Tongue (tissue), 2 donors: Measurements from ENCODE around the gene RUNDC1. TPM values are rescaled to one million over a fixed set of nuclear protein-coding genes. Genes with fewer than 3 reads are reported as not detected.
"Not testable (repeated sequence)": the region's sequence is repeated elsewhere in the genome, so short reads cannot be mapped to it uniquely, and the experiment has no call there.

Experiments used
- DNase-seq: peaks from one replicate; pipeline ENCODE4 v3.0.0-alpha.2; 2015
- total RNA-seq: library from RNA; depleted of rRNA; stranded (reverse); fragments of >200 nt; gene quantifications from one replicate; pipeline ENCODE4 v1.2.3, GENCODE V29; 2014

The RUNDC1 gene
- total RNA-seq, 1 donor from 2014 or later: 10.7 TPM

GRCh38 chr17:42991471-42991870 is 11.1 kb downstream of the RUNDC1 start:
- no peak for DNase-seq

- no peak for DNase-seq
Measured at GRCh38 chr17:42992872-42993271, 12.5 kb downstream of the RUNDC1 start.

DNA sequence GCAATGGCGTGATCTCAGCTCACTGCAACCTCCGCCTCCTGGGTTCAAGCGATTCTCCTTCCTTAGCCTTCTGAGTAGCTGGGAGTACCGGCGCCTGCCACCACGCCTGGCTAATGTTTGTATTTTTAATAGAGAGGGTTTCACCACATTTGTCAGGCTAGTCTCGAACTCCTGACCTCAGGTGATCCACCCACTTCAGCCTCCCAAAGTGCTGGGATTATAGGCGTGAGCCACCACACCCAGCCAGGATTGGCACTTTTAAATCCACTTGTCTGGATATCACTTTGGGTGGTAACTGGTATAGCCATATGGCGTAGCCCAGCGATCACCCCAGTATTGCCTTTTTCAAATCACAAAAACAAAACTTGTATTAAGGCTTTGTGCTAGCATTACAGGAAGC is 13.5 kb downstream of the RUNDC1 start:
- not testable (repeated sequence) for DNase-seq

GRCh38 chr17:42997390-42997983 is 17.1 kb downstream of the RUNDC1 start:
- no peak for DNase-seq

DNA sequence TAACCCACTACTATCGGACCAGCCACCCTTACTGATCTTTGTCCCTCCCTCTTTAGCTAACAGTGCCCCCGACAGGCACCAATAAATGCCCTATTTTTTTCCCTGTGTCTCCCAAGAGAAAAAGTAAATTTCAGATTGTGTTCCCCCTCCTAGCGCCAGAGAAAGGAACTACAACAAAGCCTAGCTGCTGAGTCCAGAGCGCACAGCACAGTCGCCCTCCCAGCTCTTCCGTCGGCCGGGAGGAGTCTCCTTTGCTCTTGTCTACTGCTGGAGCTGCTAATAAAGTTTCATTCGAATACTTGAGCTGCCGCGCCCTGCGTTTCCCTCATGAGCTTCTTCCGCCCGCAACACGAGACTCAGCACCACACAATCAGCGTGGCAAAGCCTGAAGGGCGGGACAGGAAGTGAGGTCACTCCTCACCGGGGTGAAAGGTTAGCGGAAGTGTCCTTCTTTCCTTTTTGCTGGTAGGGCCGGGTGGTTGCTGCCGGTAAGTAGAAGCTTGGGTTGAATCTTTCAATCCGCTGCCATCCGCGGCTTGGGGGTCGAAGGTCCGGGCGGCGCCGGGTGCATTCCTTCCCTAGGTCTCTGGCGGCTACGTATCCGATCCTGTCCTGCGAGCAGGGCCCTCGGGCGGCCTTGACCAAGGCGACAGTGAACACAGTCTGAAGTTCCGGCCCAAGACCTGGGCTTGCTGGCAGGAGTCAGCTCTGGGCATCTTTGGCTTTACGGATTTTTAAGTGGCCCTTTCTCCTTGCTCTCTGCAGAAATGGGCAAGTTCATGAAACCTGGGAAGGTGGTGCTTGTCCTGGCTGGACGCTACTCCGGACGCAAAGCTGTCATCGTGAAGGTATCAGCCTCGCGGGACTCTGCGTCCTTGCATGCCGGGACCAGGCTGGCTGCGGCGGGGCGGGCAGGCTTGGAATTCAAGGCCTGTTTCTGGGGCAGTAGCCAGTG is 17.9 kb downstream of the RUNDC1 start, which contains the start of gene RPL27:
RPL27 (plus strand) TSS at position 436 of the 955 bp plus-strand sequence; CDS start at position 768, 332 bp downstream.
- DNase-seq: peak; percentile 100

GRCh38 chr17:42999003-42999525 is 18.7 kb downstream of the RUNDC1 start:
- DNase-seq: no peak

GRCh38 chr17:43000894-43001293 is 20.5 kb downstream of the RUNDC1 start:
- not testable (repeated sequence) for DNase-seq

DNA sequence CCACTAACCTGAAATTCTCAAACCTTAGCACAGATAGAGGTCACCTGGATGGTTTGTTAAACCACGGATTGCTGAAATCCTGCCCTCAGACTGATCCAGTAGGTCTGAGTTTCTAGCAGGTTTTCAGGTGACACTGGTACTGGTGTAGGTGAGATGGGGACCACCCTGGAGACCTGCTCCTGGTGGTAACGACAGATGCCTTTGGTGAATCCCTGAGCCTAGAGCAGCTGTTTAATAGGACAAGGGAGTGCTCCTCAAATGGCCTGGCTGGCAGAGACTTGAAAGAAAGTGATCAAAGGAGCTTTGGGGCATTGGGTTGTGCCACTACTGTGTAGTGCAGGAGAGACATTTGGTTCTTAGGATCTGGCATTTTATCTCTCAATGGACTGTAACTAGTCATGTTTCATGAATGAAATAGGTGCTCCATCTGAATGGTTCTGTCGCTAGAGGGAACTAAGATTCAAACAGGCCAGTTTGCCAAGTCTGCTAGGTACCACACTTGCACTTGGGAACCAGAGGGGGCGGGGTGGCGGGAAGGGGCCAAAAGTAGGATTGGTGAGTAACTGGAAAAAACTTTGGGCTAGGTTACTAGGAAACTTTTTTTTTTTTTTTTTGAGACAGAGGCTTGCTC is 23.3 kb downstream of the RUNDC1 start:
- no peak for DNase-seq

- DNase-seq: peak; percentile 78
Measured at GRCh38 chr17:43006639-43007551, 26.5 kb downstream of the RUNDC1 start, which contains the start of gene IFI35. TSS of gene IFI35 (plus strand) at chr17:43006784. CDS start at chr17:43006948, 164 bp downstream.

DNA sequence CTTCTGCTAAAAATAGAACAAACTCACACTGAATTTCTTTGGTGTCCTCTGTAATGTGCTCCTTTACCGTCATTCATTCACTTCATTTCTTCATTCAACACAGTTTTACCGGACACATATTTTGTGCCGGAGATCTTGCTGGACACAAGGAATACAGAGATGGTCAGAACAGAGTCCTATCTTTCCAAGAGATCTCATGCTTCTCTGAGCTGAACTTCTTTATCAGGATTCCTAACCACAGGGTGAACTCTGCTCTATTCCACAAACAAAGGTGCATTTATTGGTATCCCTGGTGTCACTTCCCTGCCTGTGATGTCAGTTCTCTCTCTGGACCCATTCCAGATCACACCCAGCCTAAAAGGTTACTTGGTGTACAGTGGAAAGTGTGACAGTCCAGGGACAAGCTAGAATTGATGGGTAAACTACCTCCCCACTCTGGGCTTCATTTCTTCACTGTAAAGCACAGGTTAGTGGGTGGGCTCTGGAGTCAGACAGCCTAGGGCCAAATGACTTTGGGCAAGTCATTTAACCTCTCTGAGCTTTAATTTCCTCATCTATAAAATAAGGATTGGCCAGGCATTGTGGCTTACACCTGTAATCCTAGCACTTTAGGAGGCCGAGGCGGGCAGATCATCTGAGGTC is 30.4 kb downstream of the RUNDC1 start:
- no peak for DNase-seq

- DNase-seq: no peak
Measured at GRCh38 chr17:43011728-43012472, 31.5 kb downstream of the RUNDC1 start.

- DNase-seq: no peak
Measured at GRCh38 chr17:43013296-43013695, 32.9 kb downstream of the RUNDC1 start.

DNA sequence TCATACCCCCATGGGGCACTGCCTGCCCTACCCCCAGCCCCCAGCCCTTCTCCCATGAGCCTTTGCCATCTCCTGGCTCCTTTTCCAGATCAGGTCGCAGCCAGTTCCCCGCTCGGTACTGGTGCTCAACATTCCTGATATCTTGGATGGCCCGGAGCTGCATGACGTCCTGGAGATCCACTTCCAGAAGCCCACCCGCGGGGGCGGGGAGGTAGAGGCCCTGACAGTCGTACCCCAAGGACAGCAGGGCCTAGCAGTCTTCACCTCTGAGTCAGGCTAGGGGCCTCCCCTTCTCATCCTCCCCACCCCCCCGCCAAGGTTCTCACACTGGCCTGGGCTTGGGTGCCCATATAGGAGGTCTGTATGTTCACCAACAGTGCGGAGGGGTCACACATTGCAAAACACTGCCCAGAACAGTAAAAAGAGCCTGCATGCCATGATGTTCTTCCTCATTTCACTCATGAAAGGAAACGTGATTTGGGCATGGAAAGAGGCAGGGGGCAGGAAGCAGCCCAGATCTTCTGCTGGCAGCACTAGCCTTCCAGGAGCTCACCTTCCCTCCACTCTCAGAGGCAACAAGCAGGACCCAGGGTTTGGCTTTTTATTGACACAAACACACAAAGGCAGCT is 33.8 kb downstream of the RUNDC1 start:
- no peak for DNase-seq

DNA sequence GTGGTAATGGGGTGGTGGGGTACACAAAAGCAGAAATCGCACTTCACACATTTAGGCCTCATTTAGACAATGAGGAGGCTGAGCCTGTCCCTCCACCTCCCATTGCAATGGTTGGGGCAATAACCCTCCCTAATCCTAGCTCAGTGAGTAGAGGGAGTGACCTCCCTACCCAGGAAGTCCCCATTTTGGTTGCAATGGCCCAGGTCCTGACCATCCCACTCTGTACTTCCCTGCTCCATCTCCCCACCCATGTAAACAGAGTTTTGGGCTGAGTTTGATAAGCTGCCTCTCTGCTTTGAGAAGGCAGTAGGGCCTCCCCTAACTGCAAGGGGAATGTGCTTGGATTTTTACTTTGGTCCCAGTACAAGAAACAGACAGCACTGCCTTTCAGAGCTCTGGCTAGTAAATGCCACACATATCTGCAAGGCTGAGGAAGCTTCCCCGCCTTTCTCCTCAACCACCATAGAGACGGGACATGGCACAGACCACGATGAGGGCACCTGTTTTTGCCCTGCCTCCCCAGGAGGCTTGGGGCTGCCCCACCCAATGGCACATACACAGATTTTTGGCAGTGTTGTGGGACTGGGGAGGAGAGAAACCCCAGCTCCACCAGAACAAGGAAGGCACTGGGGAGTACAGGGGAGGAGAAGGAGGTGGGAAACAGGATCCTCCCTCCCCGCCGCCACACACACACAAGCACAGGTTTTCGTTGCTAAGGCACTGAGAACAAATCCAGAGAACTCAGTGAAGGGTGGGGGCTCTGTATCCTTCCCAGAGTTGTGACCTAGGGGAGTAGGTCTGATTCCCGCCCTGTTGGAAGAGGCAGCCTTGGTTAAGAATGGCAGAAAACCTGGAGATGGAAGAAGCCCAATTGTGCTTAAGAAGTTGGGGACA is 34.5 kb downstream of the RUNDC1 start:
- DNase-seq: no peak

- no peak for DNase-seq
Measured at GRCh38 chr17:43015579-43015978, 35.2 kb downstream of the RUNDC1 start.

GRCh38 chr17:43016216-43016615 is 35.9 kb downstream of the RUNDC1 start:
- no peak for DNase-seq

DNA sequence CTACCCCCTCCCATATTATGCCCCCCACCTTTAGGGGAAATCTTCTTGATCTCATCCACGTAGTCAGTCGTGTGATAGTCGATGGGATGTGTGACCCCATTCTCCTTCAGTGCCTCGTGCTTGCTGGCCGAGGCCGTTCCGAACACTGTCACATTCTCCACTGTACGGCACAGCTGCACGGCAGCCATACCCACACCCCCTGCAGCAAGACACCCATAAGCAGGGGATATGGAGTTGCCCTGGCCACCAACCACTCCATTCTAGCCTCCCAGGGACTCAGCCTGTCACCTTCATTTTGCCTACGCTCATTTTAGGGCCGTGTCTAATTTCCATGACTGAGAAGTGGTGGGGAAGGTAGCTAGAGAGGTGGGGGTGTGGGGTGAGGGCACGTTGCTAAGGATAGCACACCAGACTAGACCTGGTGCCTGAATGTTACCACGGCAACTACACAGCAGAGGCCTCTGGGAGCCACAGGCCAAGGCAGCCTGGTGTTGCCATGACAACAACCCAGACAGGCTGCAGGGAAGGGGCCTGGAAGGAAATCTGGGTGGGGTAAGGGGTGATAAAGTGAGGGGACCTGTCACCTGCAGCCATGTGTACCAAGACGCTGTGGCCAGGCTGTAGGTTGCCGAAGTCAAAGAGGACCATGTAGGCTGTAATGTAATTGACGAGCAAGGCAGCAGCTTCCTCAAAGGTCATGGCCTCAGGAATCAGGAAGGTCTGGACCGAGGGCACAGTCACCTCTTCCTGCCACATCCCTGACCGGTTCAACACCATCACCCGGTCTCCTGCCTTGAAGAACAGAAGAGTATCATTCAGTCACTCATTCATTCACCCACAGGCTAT is 37.9 kb downstream of the RUNDC1 start:
- no peak for DNase-seq

DNA sequence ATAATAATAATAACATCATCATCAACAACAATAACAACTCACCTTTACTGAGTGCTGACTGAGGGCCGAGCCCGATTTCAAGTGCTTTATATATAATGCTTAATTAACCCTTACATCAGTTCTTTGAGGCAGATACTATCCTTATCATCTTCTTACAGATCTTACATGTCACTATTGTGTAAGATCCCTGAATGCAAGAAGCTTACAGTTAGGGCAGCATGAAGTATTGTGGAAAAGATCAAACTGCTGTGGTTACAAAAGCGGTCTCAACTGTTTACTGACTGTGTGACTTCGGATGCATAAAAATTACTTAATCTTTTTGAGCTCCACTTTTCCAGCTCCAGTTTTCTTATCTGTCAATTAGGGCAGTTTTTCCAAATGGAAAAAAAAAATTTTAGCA is 38.6 kb downstream of the RUNDC1 start:
- DNase-seq: no peak
